ENCODE results near the gene RNF212B. TPM values are rescaled to one million over a fixed set of nuclear protein-coding genes. Genes with fewer than 3 reads are reported as not detected.
"Not testable (repeated sequence)": the region's sequence is repeated elsewhere in the genome, so short reads cannot be mapped to it uniquely, and the experiment has no call there.

Gene RNF212B
- total RNA-seq, 1 donor from 2014 or later = not detected

DNA sequence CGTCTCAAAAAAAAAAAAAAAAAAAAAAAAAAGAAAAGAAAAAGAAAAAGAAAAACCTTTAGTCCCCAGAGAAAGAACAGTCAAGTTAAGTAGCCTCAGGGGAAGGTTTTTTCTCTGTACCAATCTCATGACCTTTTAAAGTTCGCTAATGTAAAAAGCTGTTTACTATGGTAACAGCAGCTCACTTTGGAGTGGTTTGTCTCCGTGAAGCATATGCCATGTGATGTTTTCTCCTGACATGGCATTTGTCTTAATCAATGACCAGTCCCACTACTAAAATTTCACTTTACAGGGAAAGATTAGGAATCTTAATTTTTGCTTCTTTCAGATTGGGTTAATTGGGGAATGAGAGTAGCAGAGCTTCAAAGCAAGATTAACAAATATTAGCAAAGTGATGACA lies 4.3 kb downstream of the RNF212B start:
- no peak for DNase-seq (ENCODE audit: low spot score)

DNA sequence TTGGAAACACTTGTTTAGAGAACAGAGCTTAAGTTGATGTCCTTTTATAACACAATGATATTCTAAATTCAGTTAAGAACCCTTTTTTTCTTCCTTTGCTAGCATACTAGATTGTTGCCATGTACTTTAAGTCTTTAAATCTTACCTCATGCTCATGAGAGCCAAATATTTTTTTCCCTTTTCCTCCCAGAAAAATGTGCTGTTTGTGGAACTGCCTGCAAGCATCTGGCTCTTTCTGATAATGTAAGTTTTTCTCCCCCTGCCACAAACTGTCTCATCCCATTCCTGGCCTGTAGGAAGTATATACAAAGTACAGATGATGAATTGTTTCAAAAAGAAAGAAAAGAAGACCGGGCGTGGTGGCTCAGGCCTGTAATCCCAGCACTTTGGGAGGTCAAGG lies 5.3 kb downstream of the RNF212B start:
- DNase-seq (ENCODE audit: low spot score) = peak; percentile 59

DNA sequence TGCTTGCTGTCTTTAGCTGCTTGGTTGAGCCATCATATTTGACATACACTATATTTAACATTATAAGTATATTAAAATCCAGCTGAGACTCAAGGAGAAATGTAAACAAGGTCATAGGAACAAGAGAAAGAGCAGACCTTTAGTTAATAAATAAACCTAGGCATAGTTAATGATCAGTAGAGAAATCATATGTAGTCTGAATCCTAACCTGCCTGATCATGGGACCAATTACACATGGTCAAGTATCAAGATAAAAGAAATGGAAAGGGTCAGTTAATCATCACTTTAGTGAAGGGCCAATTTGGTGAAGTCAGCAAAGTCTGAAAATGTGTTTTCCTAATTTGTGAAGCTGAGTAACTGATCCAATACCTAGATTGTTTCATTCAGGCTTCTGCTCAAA lies 7.5 kb downstream of the RNF212B start:
- DNase-seq (ENCODE audit: low spot score) = no peak

DNA sequence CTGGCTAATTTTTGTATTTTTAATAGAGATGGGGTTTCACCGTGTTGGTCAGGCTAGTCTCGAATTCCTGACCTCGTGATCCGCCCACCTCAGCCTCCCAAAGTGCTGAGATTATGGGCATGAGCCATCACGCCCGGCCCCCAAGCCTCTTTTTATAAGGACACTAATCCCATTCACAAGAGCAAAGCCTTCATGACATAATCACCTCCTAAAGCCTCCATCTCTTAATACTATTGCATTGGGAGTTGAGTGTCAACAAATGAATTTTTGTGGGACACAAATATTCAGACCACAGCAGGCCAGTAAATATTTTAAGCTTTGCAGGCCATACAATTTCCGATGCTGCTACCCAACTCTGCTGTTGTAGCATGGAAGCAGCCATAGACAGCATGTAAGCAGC lies 10.9 kb downstream of the RNF212B start:
- DNase-seq (ENCODE audit: low spot score) = no peak

DNA sequence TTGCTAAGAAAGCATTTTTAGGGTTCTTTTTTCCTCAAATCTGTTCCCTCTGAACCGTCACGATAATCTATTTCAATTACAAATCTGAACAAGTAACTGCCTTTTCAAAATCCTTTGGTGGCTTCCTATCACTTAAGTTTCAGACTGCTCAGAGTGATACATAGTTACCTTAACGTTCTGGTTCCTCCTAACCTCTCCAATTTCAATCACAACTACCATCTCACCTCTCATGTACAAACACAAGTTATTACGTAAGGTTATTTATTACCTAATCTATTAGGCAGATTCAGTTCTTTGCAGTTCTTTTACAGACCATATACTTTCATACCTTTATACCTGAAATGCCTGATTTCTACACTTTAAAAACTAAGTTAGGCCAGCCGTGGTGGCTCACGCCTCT lies 12.1 kb downstream of the RNF212B start:
- no peak for DNase-seq (ENCODE audit: low spot score)

DNA sequence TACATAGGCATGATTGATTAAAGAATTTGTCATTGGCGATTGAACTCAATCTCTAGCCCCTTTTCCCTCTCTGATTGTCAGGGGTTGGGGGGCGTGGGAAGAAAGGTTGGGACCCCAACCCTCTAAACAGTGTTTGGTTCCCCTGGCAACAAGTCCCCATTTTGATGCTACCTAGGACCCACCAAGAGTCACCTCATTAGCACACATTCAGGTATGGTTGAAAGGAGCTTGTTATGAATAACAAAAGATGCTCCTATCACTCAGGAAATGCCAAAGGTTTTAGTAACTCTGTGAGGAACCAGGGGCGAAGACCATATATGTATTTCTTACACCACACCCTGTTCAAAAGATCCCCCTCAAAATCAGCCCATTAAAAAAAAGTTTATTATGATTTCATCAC lies 14.3 kb downstream of the RNF212B start:
- DNase-seq (ENCODE audit: low spot score) = no peak

DNA sequence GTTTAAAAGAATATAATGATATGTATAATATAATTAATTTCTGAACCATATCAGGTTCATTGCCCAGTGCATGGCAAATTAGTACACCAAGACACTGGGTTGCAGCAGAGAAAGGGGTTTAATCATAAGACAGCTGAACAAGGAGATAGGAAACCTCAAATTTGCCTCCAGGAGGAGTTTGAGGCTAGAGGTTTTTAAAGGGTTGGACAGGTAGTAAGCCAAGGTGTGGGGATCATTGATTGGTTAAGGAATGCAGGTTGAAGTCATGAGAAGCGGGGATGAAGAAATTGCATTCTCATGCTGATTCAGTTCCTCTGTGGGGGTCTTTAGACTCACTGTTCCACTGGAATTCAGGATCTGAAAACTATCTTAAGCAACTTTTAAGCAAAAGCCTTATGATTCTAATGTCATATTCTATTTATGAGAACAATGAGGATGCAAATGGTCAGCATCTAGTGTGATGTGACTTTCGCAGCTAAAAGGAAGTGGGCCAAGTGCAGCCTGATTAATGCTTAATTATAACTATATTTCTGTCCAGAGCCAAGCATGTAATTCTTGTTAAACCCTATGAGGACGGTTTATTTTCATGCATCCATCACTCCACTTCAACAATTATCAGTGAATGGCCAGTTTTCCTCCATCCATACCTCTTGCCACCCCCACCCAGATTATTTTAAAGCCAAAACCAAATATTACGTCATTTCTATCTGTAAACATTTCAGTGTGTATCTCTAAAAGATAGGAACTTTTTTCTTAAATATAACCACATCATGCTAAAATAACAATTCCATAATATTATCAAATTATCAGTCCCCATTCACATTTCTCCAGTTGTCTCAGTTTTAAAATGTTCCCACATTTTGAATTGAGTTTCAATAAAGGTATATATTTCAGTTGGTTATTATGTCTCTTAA lies 14.9 kb downstream of the RNF212B start:
- DNase-seq (ENCODE audit: low spot score) = no peak

DNA sequence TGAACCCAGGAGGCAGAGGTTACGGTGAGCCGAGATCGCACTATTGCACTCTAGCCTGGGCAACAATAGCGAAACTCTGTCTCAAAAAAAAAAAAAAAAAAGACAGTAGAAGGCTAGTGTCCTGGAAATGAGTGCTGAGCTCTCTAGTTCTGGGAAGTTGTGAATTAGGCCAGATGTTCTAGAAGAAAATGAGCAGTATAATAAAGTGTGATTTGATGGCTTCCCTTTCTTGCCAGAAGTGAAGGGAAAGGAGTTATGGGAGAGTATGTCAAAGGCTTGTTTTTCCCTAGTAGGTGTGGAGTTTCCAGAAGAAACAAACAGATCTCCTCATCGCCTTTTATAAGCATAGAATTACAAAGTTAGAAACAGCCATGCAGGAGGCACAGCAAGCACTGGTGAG lies 20.5 kb downstream of the RNF212B start:
- DNase-seq (ENCODE audit: low spot score) = no peak

DNA sequence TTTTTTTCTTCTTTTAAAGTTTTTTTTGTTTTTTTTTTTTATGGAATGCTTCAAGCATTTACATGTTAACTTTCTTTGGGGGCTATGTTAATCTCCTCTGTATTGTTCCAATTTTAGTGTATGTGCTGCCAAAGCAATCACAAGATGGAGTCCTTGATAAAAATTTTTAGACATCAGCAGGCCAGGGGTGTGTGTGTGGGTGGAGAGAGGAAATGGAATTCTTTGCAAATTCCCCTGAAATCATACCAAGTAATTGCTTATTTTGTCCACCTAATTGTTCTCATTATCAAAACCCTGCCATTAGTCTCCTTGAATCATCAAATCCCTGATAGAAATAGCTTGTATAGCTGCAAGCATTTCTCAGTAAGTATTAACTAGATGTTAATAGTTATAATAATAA lies 21.7 kb downstream of the RNF212B start:
- no peak for DNase-seq (ENCODE audit: low spot score)

DNA sequence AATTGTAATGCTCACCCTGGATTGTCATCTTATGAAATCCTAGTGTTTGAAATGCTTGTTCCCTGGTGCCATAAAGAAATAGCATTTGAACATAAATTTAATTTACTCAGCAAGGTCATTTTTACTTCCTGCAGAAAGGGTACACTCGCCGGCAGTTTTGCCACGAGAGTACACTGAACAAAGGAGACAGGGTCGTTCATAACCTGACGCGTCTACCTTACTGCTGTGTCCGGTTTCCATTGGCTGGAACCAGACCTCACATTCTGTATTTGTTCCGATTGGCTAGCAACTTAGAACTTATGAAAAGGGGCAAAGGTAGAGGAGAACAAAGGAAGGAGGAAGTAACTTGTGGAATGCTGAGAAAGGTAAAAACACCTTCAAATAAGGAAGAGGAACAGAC lies 23.1 kb downstream of the RNF212B start:
- DNase-seq (ENCODE audit: low spot score) = not testable (repeated sequence)

DNA sequence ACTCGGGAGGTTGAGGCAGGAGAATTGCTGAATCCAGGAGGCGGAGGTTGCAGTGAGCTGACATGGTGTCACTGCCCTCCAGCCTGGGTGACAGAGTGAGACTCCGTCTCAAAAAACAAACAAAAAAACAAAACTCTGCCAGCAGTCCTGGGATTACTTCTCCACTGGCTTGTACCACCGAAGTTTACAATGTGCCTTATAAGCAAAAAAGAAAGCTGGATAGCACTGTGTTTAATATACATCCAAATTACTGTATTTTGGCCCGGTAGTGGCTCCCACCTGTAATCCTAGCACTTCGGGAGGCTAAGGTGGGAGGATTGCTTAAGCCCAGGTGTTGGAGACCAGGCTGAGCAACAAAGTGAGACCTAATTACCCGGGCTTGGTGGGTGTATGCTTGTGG lies 31.5 kb downstream of the RNF212B start:
- DNase-seq (ENCODE audit: low spot score) = no peak

DNA sequence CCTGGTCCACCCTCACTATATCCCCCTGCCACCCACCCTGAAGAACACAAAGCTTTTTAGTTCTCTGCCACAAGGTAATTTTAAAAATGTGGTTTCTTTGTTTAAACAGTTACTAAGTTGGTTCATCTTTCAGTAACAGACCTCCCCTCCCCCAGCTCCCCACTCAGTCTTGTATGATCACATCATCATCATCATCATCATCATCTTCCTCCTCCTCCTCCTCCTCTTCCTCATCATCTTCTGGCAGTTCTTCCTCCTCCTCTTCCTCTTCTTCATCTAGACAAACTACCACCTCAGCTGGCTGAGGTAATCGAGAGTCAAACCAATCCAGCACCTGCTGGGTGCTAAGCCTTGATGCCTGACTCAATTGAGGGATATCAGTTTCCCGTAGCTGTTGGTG lies 37.7 kb downstream of the RNF212B start:
- DNase-seq (ENCODE audit: low spot score) = no peak

DNA sequence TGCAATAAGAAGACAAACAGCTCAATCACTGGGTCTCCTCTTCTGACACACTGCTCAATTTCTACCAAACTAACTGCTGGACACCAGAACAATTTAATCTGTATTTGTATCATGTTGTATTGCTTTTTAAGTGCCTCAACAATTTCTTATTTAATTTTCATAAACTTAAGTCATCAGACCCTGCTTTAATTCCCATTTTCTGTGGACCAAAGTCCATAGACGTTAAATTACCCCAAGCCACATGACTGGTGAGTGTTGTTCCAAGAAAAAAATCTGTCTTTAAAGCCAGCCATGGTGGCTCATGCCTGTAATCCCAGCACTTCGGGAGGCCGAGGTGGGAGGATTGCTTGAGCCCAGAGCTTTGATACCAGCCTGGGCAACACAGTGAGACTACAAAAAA lies 39.5 kb downstream of the RNF212B start:
- DNase-seq (ENCODE audit: low spot score) = no peak

DNA sequence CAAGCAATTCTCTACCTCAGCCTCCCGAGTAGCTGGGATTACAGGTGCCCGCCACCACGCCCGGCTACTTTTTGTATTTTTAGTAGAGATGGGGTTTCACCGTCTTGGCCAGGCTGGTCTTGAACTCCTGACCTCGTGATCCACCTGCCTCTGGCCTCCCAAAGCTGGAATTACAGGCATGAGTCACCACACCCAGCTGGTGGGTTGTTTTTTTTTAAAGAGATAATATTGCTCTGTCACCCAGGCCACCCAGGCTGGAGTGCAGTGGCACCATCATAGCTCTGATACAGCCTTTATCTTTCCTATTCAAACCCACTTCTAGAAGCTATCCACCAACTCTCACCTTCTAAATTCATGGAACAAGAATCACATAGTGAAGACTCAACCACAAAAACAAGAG lies 40.2 kb downstream of the RNF212B start:
- not testable (repeated sequence) for DNase-seq (ENCODE audit: low spot score)

DNA sequence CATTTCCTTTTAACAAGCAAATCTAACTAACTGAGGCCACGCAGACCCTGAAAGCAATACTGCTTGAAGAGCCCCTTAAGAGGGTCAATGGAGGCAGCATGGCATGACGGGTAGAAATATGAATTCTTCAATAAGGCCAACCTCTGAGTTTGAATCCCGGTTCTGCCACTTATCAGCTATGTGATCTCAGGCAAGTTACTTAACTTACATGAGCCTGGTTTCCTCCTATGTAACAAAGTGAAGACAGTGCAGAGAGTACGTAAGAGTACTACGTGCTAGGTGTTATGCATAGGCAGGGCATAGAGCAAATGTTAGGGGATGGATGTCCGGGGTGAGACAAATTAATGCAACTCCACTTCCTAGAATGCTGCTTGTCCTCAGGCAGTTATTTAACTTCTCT lies 43.5 kb downstream of the RNF212B start:
- no peak for DNase-seq (ENCODE audit: low spot score)

DNA sequence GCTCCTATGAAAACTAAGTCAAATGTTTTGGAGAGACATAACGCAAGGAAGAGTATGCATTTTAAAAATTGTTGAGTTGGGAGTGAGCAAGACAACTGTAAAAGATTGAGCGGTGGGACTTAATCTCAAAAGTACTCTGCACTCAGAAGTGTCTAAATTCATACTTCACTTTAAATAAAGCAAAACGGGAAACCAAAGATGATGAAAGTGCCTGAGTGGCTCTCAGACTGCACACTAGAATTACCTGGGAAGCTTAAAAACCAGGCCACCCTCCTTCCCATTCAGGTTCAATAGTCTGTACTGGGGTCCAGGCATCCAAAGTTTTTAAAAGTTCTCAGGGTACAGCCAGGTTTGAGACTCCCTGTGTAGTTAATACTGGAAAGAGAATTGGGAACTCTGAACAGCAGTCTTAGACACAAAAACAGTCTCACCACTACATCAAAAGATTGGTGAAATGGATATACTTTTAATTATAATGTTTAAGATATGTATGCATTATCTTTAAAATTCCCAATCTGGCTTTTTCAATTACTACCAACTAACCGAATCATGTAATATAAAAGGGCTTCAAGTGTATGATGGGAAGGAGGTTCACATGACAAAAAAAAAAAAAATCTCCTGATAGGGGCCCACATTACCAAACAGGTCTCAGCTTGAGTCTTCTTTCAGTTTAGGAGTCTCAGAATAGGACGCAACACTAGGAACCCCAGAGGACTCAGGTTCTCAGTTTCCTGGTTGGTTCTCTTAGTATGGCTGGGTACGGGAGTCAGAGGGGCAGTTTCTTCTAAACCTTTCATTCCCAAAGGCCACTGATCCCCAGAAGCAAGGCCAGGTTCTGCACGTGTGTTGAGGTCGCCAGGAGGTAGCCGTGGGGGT lies 47.2 kb downstream of the RNF212B start:
- peak; percentile 54 for DNase-seq (ENCODE audit: low spot score)

DNA sequence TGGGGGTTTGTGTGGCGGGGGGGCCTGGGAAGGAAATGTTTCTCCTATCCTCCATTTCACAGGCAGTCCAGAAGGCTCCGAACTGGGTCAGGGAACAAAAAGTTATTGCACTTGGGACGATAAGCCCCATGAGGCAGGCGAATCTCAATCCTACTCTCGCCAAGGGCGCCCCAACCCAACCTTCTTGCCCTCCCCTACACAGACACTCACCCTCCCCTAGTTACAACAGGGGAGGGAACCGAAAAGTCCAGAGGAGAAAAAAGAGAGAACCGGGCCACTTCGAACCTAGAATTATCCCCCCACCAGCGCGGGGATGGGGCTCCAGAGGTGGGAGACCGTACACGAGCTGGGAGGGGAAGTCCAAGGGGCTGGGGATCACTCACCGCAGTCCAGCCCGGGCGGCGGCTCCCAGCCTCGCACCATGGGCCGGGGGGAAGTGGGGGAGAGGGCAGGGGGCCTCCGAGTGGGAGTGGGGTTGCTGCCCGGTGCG lies 47.8 kb downstream of the RNF212B start:
- no peak for DNase-seq (ENCODE audit: low spot score)

DNA sequence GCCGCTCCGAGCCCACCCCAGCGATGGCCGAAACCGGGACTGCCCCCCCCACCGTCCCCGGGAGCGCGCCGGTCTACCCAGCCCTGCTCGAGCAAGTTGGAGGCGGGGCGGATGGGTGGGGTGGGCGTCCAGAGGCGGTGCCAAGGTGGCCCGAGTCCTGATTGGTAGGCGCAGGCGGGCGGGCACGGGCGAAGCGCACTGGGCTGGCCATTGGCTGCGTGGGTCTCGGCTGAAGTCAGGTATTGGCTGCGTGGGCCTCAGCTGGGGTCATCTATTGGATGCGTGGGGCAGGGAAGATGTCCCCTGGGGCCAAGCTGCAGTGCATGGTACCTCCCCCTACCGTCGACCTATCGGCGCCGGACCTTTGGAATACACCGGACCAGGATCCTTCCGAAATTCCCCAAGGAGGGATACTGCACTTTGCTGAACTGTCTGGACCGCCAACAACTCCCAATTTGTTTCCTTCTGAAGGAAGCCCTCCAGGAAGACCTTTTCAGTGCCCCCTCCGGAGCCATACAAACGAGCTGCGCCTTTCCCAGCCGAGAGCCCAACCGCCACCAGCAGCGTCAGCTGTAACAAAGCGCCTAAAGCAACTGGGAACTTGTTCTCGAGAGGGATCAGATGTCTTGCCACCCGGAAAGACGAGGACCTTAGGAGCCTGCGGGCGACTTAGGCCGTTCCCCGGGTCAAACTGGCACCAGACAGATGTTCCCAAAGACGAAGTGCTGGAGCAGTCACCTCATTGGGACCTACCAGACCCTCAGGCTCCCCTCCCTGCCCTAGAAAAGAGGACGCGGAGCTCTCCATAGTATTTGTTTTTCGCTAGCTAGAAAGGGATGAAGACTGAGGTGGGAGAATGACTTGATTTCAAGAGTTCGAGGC lies 48.5 kb downstream of the RNF212B start, which contains the start of gene HOMEZ:
Gene HOMEZ (minus strand): TSS at position 113 of the 882 bp plus-strand sequence. CDS start 180 bp downstream, outside the sequence.
- DNase-seq (ENCODE audit: low spot score) = peak; percentile 99

DNA sequence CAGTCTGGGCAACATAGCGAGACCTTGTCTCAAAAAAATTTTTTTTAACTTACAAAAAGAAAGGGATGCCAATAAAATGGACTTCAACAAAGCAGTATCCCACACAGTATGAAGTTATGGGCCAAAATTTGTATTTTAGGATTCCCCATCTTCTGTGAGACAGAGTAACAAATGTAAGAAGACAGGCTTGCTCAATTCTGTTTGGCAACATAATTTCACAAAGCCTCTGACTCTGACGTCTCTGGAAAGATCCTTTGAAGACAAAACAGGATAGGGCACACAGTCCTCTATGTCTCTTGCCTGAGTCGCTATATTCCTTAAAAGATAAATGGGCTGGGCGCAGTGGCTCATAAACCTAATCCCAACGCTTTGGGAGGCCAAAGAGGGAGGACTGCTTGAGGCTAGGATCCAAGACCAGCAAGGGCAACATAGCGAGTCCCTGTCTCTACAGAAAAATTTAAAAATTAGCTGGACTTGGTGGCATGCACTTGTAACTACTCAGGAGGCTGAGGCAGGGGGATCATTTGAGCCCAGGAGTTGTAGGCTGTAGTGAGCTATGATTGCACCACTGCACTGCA lies 49.3 kb downstream of the RNF212B start:
- no peak for DNase-seq (ENCODE audit: low spot score)

DNA sequence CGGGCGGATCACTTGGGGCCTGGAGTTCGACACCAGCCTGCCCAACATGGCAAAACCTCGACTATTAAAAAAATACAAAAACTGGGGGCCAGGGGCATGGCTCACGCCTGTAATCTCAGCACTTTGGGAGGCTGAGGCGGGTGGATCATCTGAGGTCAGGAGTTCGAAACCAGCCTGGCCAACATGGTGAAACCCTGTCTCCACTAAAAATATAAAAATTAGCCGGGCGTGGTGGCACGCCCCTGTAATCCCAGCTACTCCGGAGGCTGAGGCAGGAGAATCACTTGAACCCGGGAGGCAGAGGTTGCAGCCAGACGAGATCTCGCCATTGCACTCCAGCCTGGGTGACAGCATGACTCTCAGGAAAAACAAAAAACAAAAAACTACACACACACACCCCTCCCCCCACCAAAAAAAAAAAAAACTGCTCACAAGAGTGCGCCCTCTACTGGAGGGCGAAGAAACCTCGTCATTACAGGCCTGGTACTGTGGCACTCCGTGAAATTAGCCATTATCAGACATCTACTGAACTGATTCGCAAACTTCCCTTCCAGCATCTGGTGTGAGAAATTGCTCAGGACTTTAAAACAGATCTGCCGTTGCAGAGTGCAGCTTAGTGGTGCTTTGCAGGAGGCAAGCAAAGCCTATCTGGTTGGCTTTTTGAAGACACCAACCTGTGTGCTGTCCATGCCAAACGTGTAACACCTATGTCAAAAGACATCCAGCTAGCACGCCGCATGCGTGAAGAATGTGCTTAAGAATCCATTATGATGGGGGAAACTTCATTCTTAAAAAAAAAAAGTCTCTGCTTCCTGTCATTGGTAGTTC lies 57.2 kb downstream of the RNF212B start:
- peak; percentile 49 for DNase-seq (ENCODE audit: low spot score)
